ENCODE measurements around the gene MACROH2A2. TPM values are rescaled to one million over a fixed set of nuclear protein-coding genes. Genes with fewer than 3 reads are reported as not detected.
"Not testable (repeated sequence)": the region's sequence is repeated elsewhere in the genome, so short reads cannot be mapped to it uniquely, and the experiment has no call there.

Gene MACROH2A2
- total and polyA plus RNA-seq, 2 donors from 2014 or later: 16.8 to 21.7 TPM

DNA sequence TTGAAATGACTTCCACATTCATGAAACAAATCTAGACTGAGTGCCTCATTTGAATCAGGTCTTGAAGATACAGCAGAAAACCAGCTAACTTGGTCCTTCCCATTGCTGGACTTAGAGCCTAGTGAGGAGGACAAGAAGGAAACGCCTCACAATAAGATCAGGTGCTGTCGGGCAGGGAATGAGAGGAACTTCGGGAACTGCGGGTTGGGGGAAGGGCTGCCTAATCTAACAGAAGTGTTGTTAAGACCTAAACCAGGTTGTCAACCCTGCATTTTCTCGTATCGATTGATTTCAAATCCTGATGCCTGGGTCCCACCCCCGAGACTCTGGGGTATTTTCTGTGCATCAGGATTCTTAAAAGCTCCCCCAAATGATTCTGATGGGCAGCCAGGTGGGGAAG, 26.3 kb downstream of the MACROH2A2 start:
- no peak overlapping the region for H3K4me3 ChIP-seq (ENCODE audit: low read length in 3 of 3)
- no peaks in the 10 kb centered on the region for H3K27me3 ChIP-seq (ENCODE audit: control insufficient read depth, insufficient read depth, low read length)
- H3K27ac ChIP-seq (ENCODE audit: low read depth in 2 of 2, low read length in 2 of 2): no peak overlapping the region
- intact Hi-C loops (cut with DNase I): no loop called here
- H3K36me3 ChIP-seq (ENCODE audit: control insufficient read depth in 2 of 3, insufficient read depth in 3 of 3, low read length in 3 of 3): peaks cover 0 to 3% (median 0%) of the 10 kb centered on the region in 3 donors
- H3K4me1 ChIP-seq (ENCODE audit: control insufficient read depth in 2 of 3, insufficient read depth in 2 of 3, low read depth in 1 of 3, low read length in 3 of 3): peaks cover 0 to 2% (median 0%) of the 10 kb centered on the region in 3 donors
- TF ChIP-seq, protein P1, sequence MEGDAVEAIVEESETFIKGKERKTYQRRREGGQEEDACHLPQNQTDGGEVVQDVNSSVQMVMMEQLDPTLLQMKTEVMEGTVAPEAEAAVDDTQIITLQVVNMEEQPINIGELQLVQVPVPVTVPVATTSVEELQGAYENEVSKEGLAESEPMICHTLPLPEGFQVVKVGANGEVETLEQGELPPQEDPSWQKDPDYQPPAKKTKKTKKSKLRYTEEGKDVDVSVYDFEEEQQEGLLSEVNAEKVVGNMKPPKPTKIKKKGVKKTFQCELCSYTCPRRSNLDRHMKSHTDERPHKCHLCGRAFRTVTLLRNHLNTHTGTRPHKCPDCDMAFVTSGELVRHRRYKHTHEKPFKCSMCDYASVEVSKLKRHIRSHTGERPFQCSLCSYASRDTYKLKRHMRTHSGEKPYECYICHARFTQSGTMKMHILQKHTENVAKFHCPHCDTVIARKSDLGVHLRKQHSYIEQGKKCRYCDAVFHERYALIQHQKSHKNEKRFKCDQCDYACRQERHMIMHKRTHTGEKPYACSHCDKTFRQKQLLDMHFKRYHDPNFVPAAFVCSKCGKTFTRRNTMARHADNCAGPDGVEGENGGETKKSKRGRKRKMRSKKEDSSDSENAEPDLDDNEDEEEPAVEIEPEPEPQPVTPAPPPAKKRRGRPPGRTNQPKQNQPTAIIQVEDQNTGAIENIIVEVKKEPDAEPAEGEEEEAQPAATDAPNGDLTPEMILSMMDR (IDR thresholded peaks at IDR 0.05; ENCODE audit: borderline replicate concordance, extremely low read depth, insufficient read depth): no peak
- no peak overlapping the region for H3K9ac ChIP-seq (ENCODE audit: low read length in 3 of 3)
- FAIRE-seq: no peak
- H3K9me3 ChIP-seq (ENCODE audit: control insufficient read depth in 2 of 3, insufficient read depth in 1 of 3, low read length in 3 of 3): no peaks in the 10 kb centered on the region
- DNase-seq: no peak

DNA sequence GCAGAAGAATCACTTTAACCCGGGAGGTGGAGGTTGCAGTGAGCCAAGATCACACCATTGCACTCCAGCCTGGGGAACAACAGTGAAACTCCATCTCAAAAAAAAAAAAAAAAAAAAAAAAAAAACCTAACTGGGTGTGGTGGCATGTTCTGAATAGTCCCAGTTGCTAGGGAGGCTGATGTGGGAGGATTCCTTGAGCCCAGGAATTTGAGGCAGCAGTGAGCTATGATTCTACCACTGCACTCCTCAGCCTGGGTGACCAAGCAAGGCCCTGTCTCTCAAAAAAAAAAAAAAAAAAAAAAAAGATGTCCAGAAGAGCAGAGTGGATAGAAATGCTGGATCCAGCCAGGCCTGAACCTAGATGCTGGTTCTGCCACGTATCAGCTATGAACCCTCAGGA, 28.1 kb downstream of the MACROH2A2 start:
- not testable (repeated sequence) for FAIRE-seq

DNA sequence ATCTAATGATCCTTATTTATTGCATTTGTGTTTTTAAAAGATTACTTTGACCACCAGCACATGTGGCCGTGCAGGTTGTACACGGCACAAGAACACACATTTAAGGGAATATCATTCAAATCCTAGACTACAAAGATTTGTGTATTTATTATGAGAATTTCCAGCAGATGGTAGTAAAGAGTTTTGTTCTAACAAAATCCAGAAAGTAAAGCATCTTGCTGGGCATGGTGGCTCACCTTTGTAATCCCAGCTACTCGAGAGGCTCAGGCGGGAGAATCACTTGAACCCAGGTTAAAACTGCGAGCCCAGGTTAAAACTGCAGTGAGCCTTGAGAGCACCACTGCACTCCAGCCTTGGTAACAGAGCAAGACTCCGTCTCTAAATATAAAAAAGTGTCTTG, 31.5 kb downstream of the MACROH2A2 start:
- no peak for DNase-seq
- intact Hi-C loops (cut with DNase I): no loop called here

More for the DNA sequence above, 28.1 kb downstream of the MACROH2A2 start:
- H3K27ac ChIP-seq (ENCODE audit: low read depth in 2 of 2, low read length in 2 of 2); H3K36me3 ChIP-seq (ENCODE audit: control insufficient read depth in 2 of 3, insufficient read depth in 3 of 3, low read length in 3 of 3); H3K9me3 ChIP-seq (ENCODE audit: control insufficient read depth in 2 of 3, insufficient read depth in 1 of 3, low read length in 3 of 3); H3K27me3 ChIP-seq (ENCODE audit: control insufficient read depth, insufficient read depth, low read length); DNase-seq; intact Hi-C loops (cut with DNase I); H3K9ac ChIP-seq (ENCODE audit: low read length in 3 of 3); H3K4me3 ChIP-seq (ENCODE audit: low read length in 3 of 3); H3K4me1 ChIP-seq (ENCODE audit: control insufficient read depth in 2 of 3, insufficient read depth in 2 of 3, low read depth in 1 of 3, low read length in 3 of 3): not testable (repeated sequence)

DNA sequence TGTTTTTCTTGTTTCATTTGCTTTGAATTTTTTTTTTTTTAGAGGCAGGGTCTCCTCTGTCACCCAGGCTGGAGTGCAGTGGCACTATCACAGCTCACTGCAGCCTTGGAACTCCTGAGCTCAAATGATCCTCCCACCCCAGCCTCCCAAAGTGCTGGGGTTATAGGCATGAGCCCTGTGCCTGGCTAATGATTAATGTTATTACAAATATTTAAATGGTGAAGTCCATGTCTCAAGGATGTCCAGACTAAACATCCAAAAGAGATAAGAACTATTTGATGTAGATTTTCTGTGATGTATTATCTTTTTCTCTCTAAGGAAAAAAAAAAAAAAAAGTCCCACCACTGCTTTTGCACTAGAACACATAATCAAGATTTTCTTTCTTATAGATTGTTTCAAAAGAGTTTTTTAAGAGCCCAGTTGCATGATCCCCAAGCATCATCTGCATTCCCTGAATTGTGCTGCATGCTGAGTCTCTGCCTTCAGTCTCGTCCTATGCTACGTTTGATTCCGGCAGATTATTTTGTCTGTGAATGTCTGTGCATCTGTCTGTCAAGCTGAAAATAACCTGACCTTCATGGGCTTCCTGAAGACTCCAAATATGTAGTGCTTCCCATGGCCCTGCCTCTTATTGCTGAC, 33.4 kb downstream of the MACROH2A2 start:
- no peak for DNase-seq
- TF ChIP-seq, protein P1 (IDR thresholded peaks at IDR 0.05; ENCODE audit: borderline replicate concordance, extremely low read depth, insufficient read depth): no peak
- H3K27me3 ChIP-seq (ENCODE audit: control insufficient read depth, insufficient read depth, low read length): no peaks in the 10 kb centered on the region
- H3K36me3 ChIP-seq (ENCODE audit: control insufficient read depth in 2 of 3, insufficient read depth in 3 of 3, low read length in 3 of 3): no peaks in the 10 kb centered on the region
- H3K4me1 ChIP-seq (ENCODE audit: control insufficient read depth in 2 of 3, insufficient read depth in 2 of 3, low read depth in 1 of 3, low read length in 3 of 3): peaks cover 0 to 2% (median 0%) of the 10 kb centered on the region in 3 donors
- FAIRE-seq: no peak
- H3K9me3 ChIP-seq (ENCODE audit: control insufficient read depth in 2 of 3, insufficient read depth in 1 of 3, low read length in 3 of 3): no peaks in the 10 kb centered on the region
- H3K27ac ChIP-seq (ENCODE audit: low read depth in 2 of 2, low read length in 2 of 2): no peak overlapping the region
- no peak overlapping the region for H3K9ac ChIP-seq (ENCODE audit: low read length in 3 of 3)
- intact Hi-C loops (cut with DNase I): no loop called here
- H3K4me3 ChIP-seq (ENCODE audit: low read length in 3 of 3): no peak overlapping the region

More for the DNA sequence above, 31.5 kb downstream of the MACROH2A2 start:
- no peak overlapping the region for H3K27ac ChIP-seq (ENCODE audit: low read depth in 2 of 2, low read length in 2 of 2)
- H3K27me3 ChIP-seq (ENCODE audit: control insufficient read depth, insufficient read depth, low read length): no peaks in the 10 kb centered on the region
- no peaks in the 10 kb centered on the region for H3K36me3 ChIP-seq (ENCODE audit: control insufficient read depth in 2 of 3, insufficient read depth in 3 of 3, low read length in 3 of 3)
- peaks cover 0 to 2% (median 0%) of the 10 kb centered on the region in 3 donors for H3K4me1 ChIP-seq (ENCODE audit: control insufficient read depth in 2 of 3, insufficient read depth in 2 of 3, low read depth in 1 of 3, low read length in 3 of 3)
- H3K9ac ChIP-seq (ENCODE audit: low read length in 3 of 3): no peak overlapping the region
- TF ChIP-seq, protein P1 (IDR thresholded peaks at IDR 0.05; ENCODE audit: borderline replicate concordance, extremely low read depth, insufficient read depth): no peak
- H3K9me3 ChIP-seq (ENCODE audit: control insufficient read depth in 2 of 3, insufficient read depth in 1 of 3, low read length in 3 of 3): no peaks in the 10 kb centered on the region
- no peak overlapping the region for H3K4me3 ChIP-seq (ENCODE audit: low read length in 3 of 3)
- no peak for FAIRE-seq
